ENCODE data around the gene PACS1.

Gene PACS1

DNA sequence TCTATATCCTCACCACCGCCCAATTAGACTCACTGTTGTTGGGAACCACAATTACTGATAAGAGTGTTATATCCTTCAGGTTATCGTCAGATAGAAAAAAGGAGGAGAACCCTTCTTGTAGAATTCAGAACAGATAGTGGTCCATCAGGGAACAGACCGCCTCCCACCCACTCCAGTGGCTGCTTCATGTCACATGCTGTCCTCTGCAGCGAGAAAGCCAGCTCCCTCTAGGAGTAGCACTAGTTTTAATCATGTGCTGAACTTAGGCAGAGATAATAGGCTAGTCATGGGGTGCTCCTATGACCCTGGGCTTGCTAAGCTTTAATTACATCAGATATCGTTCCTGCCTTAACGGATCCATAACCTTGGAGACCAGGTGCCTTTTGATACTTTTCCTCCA is 146.8 kb downstream of the PACS1 start:
- peaks cover 4% of the 10 kb centered on the region for H3K4me1 ChIP-seq (ENCODE audit: insufficient read depth, low read length, poor library complexity, severe bottlenecking)
- H3K4me3 ChIP-seq (ENCODE audit: low read length, poor library complexity, severe bottlenecking): no peak overlapping the region
- H3K9me3 ChIP-seq (ENCODE audit: insufficient read depth, low read depth, low read length): no peaks in the 10 kb centered on the region
- no peak for TF ChIP-seq EZH2phosphoT487 (IDR thresholded peaks at IDR 0.05; ENCODE audit: borderline replicate concordance)
- TF ChIP-seq, protein P1, sequence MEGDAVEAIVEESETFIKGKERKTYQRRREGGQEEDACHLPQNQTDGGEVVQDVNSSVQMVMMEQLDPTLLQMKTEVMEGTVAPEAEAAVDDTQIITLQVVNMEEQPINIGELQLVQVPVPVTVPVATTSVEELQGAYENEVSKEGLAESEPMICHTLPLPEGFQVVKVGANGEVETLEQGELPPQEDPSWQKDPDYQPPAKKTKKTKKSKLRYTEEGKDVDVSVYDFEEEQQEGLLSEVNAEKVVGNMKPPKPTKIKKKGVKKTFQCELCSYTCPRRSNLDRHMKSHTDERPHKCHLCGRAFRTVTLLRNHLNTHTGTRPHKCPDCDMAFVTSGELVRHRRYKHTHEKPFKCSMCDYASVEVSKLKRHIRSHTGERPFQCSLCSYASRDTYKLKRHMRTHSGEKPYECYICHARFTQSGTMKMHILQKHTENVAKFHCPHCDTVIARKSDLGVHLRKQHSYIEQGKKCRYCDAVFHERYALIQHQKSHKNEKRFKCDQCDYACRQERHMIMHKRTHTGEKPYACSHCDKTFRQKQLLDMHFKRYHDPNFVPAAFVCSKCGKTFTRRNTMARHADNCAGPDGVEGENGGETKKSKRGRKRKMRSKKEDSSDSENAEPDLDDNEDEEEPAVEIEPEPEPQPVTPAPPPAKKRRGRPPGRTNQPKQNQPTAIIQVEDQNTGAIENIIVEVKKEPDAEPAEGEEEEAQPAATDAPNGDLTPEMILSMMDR (conservative IDR thresholded peaks at IDR 0.05; ENCODE audit: low read length): no peak
- H2AFZ ChIP-seq (ENCODE audit: low read length): no peak overlapping the region
- no peak overlapping the region for H3K9ac ChIP-seq (ENCODE audit: low read depth, low read length, poor library complexity, severe bottlenecking)
- H3K4me2 ChIP-seq (ENCODE audit: low read depth, low read length, poor library complexity, severe bottlenecking): no peak overlapping the region
- H3K9me2 ChIP-seq (replicated peaks; ENCODE audit: low read depth, low read length): no peaks in the 10 kb centered on the region
- no peaks in the 10 kb centered on the region for H3K79me2 ChIP-seq (ENCODE audit: insufficient read depth, low read length)
- H3K27me3 ChIP-seq (ENCODE audit: insufficient read depth, low read length, poor library complexity, severe bottlenecking): no peaks in the 10 kb centered on the region
- H3K36me3 ChIP-seq (ENCODE audit: insufficient read depth, low read length): no peaks in the 10 kb centered on the region; the same call in 1 of the 2 replicates
- H4K20me1 ChIP-seq (ENCODE audit: insufficient read depth, low read length, poor library complexity, severe bottlenecking): no peaks in the 10 kb centered on the region
- H3F3A ChIP-seq (ENCODE audit: low read depth): no peaks in the 10 kb centered on the region

- Histone ChIP-seq H3K4me3 (ENCODE audit: low read length, poor library complexity, severe bottlenecking) (no peak overlapping the region), H3K9ac (ENCODE audit: low read depth, low read length, poor library complexity, severe bottlenecking) (no peak overlapping the region), H3K4me1 (ENCODE audit: insufficient read depth, low read length, poor library complexity, severe bottlenecking) (peaks cover 4% of the 10 kb centered on the region), H4K20me1 (ENCODE audit: insufficient read depth, low read length, poor library complexity, severe bottlenecking) (no peaks in the 10 kb centered on the region), H3K9me2 (replicated peaks; ENCODE audit: low read depth, low read length) (no peaks in the 10 kb centered on the region), H3K27me3 (ENCODE audit: insufficient read depth, low read length, poor library complexity, severe bottlenecking) (no peaks in the 10 kb centered on the region), H3K79me2 (ENCODE audit: insufficient read depth, low read length) (no peaks in the 10 kb centered on the region), H2AFZ (ENCODE audit: low read length) (no peak overlapping the region; the same call in 1 of the 2 replicates), H3F3A (ENCODE audit: low read depth) (no peaks in the 10 kb centered on the region), H3K4me2 (ENCODE audit: low read depth, low read length, poor library complexity, severe bottlenecking) (no peak overlapping the region), H3K36me3 (ENCODE audit: insufficient read depth, low read length) (no peaks in the 10 kb centered on the region; the same call in 1 of the 2 replicates), H3K9me3 (ENCODE audit: insufficient read depth, low read depth, low read length) (no peaks in the 10 kb centered on the region)
- TF ChIP-seq, protein P1 (conservative IDR thresholded peaks at IDR 0.05; ENCODE audit: low read length): no peak
- no peak for TF ChIP-seq EZH2phosphoT487 (IDR thresholded peaks at IDR 0.05; ENCODE audit: borderline replicate concordance)
Measured at GRCh38 chr11:66218036-66218435, 148.0 kb downstream of the PACS1 start.

GRCh38 chr11:66218846-66219620 is 149.0 kb downstream of the PACS1 start:
- no peaks in the 10 kb centered on the region for H4K20me1 ChIP-seq (ENCODE audit: insufficient read depth, low read length, poor library complexity, severe bottlenecking)

More at GRCh38 chr11:66218846-66219620, 149.0 kb downstream of the PACS1 start:
- Histone ChIP-seq H3K27me3 (ENCODE audit: insufficient read depth, low read length, poor library complexity, severe bottlenecking) (no peaks in the 10 kb centered on the region), H3K9me2 (replicated peaks; ENCODE audit: low read depth, low read length) (no peaks in the 10 kb centered on the region), H3K4me2 (ENCODE audit: low read depth, low read length, poor library complexity, severe bottlenecking) (no peak overlapping the region), H3K36me3 (ENCODE audit: insufficient read depth, low read length) (no peaks in the 10 kb centered on the region; the same call in 1 of the 2 replicates), H3K9ac (ENCODE audit: low read depth, low read length, poor library complexity, severe bottlenecking) (no peak overlapping the region), H3K4me1 (ENCODE audit: insufficient read depth, low read length, poor library complexity, severe bottlenecking) (peaks cover 4% of the 10 kb centered on the region), H3K4me3 (ENCODE audit: low read length, poor library complexity, severe bottlenecking) (no peak overlapping the region), H2AFZ (ENCODE audit: low read length) (no peak overlapping the region), H3K9me3 (ENCODE audit: insufficient read depth, low read depth, low read length) (no peaks in the 10 kb centered on the region), H3K79me2 (ENCODE audit: insufficient read depth, low read length) (no peaks in the 10 kb centered on the region), H3F3A (ENCODE audit: low read depth) (no peaks in the 10 kb centered on the region)
- no peak for TF ChIP-seq EZH2phosphoT487 (IDR thresholded peaks at IDR 0.05; ENCODE audit: borderline replicate concordance)
- TF ChIP-seq, protein P1 (conservative IDR thresholded peaks at IDR 0.05; ENCODE audit: low read length): no peak
